Measurements from ENCODE around the gene PLIN5. TPM values are rescaled to one million over a fixed set of nuclear protein-coding genes. Genes with fewer than 3 reads are reported as not detected.
A peak's percentile ranks its signal among the peaks of the same experiment; 100 is the strongest.

Gene PLIN5
- total and polyA plus RNA-seq, 5 donors = 25.5 to 60.3 (median 29.4) TPM

GRCh38 chr19:4501691-4502090 is 33.3 kb downstream of the PLIN5 start:
- DNase-seq = no peak
- Histone ChIP-seq H3K27me3 (ENCODE audit: control insufficient read depth, insufficient read depth) (no peaks in the 10 kb centered on the region), H3K4me3 (ENCODE audit: low read length) (no peak overlapping the region), H3K27ac (ENCODE audit: low read length) (no peak overlapping the region), H3K9me3 (ENCODE audit: control insufficient read depth, low read length) (no peaks in the 10 kb centered on the region), H3K4me1 (ENCODE audit: control insufficient read depth, insufficient read depth, low read length) (no peaks in the 10 kb centered on the region)
- 82% methylated on average over 25 of the region's 25 CpGs for WGBS
- intact Hi-C loops (cut with DNase I) = no loop called here
- ATAC-seq = peak in 1 of 2 donors; percentile 4

GRCh38 chr19:4500841-4501591 is 34.0 kb downstream of the PLIN5 start:
- Histone ChIP-seq H3K4me1 (ENCODE audit: control insufficient read depth, insufficient read depth, low read length) (no peaks in the 10 kb centered on the region), H3K27me3 (ENCODE audit: control insufficient read depth, insufficient read depth) (no peaks in the 10 kb centered on the region), H3K27ac (ENCODE audit: low read length) (no peak overlapping the region), H3K4me3 (ENCODE audit: low read length) (no peak overlapping the region), H3K9me3 (ENCODE audit: control insufficient read depth, low read length) (no peaks in the 10 kb centered on the region)
- DNase-seq (no peak), ATAC-seq (peak; percentile 2 to 10)
- WGBS = 93% methylated on average over 29 of the region's 29 CpGs
- intact Hi-C loops (cut with DNase I) = no loop called here

- H3K4me1 ChIP-seq (ENCODE audit: control insufficient read depth, insufficient read depth, low read length) = no peaks in the 10 kb centered on the region
- 90% methylated on average over 15 of the region's 15 CpGs for WGBS
- DNase-seq = no peak
- H3K9me3 ChIP-seq (ENCODE audit: control insufficient read depth, low read length) = no peaks in the 10 kb centered on the region
- ATAC-seq = peak in 1 of 2 donors; percentile 5
- H3K4me3 ChIP-seq (ENCODE audit: low read length) = no peak overlapping the region
- no peaks in the 10 kb centered on the region for H3K27me3 ChIP-seq (ENCODE audit: control insufficient read depth, insufficient read depth)
- intact Hi-C loops (cut with DNase I) = no loop called here
- H3K27ac ChIP-seq (ENCODE audit: low read length) = no peak overlapping the region
These were observed 35.2 kb downstream of the PLIN5 start for GRCh38 chr19:4499855-4500254.

- intact Hi-C loops (cut with DNase I) = no loop called here
- 96% methylated on average over 23 of the region's 23 CpGs for WGBS
- no peak for ATAC-seq
These were observed 35.7 kb downstream of the PLIN5 start for GRCh38 chr19:4499318-4499717.

GRCh38 chr19:4498694-4499093 is 36.3 kb downstream of the PLIN5 start:
- no peak overlapping the region for H3K27ac ChIP-seq (ENCODE audit: low read length)
- WGBS = 95% methylated on average over 12 of the region's 12 CpGs
- no peak overlapping the region for H3K4me3 ChIP-seq (ENCODE audit: low read length)
- ATAC-seq (no peak), DNase-seq (no peak)
- no peaks in the 10 kb centered on the region for H3K9me3 ChIP-seq (ENCODE audit: control insufficient read depth, low read length)
- no peaks in the 10 kb centered on the region for H3K27me3 ChIP-seq (ENCODE audit: control insufficient read depth, insufficient read depth)
- H3K4me1 ChIP-seq (ENCODE audit: control insufficient read depth, insufficient read depth, low read length) = no peaks in the 10 kb centered on the region
- intact Hi-C loops (cut with DNase I) = no loop called here

More at GRCh38 chr19:4499318-4499717, 35.7 kb downstream of the PLIN5 start:
- DNase-seq = no peak
- no peak overlapping the region for H3K27ac ChIP-seq (ENCODE audit: low read length)
- H3K4me1 ChIP-seq (ENCODE audit: control insufficient read depth, insufficient read depth, low read length) = no peaks in the 10 kb centered on the region
- no peaks in the 10 kb centered on the region for H3K27me3 ChIP-seq (ENCODE audit: control insufficient read depth, insufficient read depth)
- no peak overlapping the region for H3K4me3 ChIP-seq (ENCODE audit: low read length)
- H3K9me3 ChIP-seq (ENCODE audit: control insufficient read depth, low read length) = no peaks in the 10 kb centered on the region

GRCh38 chr19:4497770-4498389 is 37.1 kb downstream of the PLIN5 start:
- DNase-seq = no peak
- H3K4me1 ChIP-seq (ENCODE audit: control insufficient read depth, insufficient read depth, low read length) = no peaks in the 10 kb centered on the region
- no peak for ATAC-seq
- no peaks in the 10 kb centered on the region for H3K9me3 ChIP-seq (ENCODE audit: control insufficient read depth, low read length)
- intact Hi-C loops (cut with DNase I) = no loop called here
- no peak overlapping the region for H3K4me3 ChIP-seq (ENCODE audit: low read length)
- H3K27ac ChIP-seq (ENCODE audit: low read length) = no peak overlapping the region
- H3K27me3 ChIP-seq (ENCODE audit: control insufficient read depth, insufficient read depth) = no peaks in the 10 kb centered on the region
- WGBS = 90% methylated on average over 25 of the region's 25 CpGs

- Histone ChIP-seq H3K4me1 (ENCODE audit: control insufficient read depth, insufficient read depth, low read length) (no peaks in the 10 kb centered on the region), H3K9me3 (ENCODE audit: control insufficient read depth, low read length) (no peaks in the 10 kb centered on the region), H3K4me3 (ENCODE audit: low read length) (no peak overlapping the region), H3K27ac (ENCODE audit: low read length) (no peak overlapping the region), H3K27me3 (ENCODE audit: control insufficient read depth, insufficient read depth) (no peaks in the 10 kb centered on the region)
- ATAC-seq = no peak
- intact Hi-C loops (cut with DNase I) = no loop called here
- peak in 1 of 3 donors; percentile 36 for DNase-seq
- 85% methylated on average over 18 of the region's 18 CpGs for WGBS
These were observed 38.7 kb downstream of the PLIN5 start for GRCh38 chr19:4496304-4496703.

GRCh38 chr19:4495471-4495870 is 39.6 kb downstream of the PLIN5 start:
- intact Hi-C loops (cut with DNase I) = no loop called here
- H3K4me3 ChIP-seq (ENCODE audit: low read length) = no peak overlapping the region
- H3K4me1 ChIP-seq (ENCODE audit: control insufficient read depth, insufficient read depth, low read length) = no peaks in the 10 kb centered on the region
- H3K27ac ChIP-seq (ENCODE audit: low read length) = no peak overlapping the region
- no peaks in the 10 kb centered on the region for H3K9me3 ChIP-seq (ENCODE audit: control insufficient read depth, low read length)
- ATAC-seq = peak; percentile 4 to 9
- DNase-seq = peak in 2 of 3 donors; percentile 8 to 9
- WGBS = 89% methylated on average over 12 of the region's 12 CpGs
- no peaks in the 10 kb centered on the region for H3K27me3 ChIP-seq (ENCODE audit: control insufficient read depth, insufficient read depth)

GRCh38 chr19:4494691-4495064 is 40.3 kb downstream of the PLIN5 start:
- no peak for DNase-seq
- Histone ChIP-seq H3K9me3 (ENCODE audit: control insufficient read depth, low read length) (no peaks in the 10 kb centered on the region), H3K27ac (ENCODE audit: low read length) (no peak overlapping the region), H3K27me3 (ENCODE audit: control insufficient read depth, insufficient read depth) (no peaks in the 10 kb centered on the region), H3K4me3 (ENCODE audit: low read length) (no peak overlapping the region), H3K4me1 (ENCODE audit: control insufficient read depth, insufficient read depth, low read length) (no peaks in the 10 kb centered on the region)
- intact Hi-C loops (cut with DNase I) = no loop called here
- 98% methylated on average over 8 of the region's 8 CpGs for WGBS
- no peak for ATAC-seq

GRCh38 chr19:4493929-4494690 is 40.9 kb downstream of the PLIN5 start:
- no peak for ATAC-seq
- WGBS = 95% methylated on average over 61 of the region's 61 CpGs
- Histone ChIP-seq H3K27ac (ENCODE audit: low read length) (no peak overlapping the region), H3K4me3 (ENCODE audit: low read length) (no peak overlapping the region), H3K27me3 (ENCODE audit: control insufficient read depth, insufficient read depth) (no peaks in the 10 kb centered on the region), H3K4me1 (ENCODE audit: control insufficient read depth, insufficient read depth, low read length) (no peaks in the 10 kb centered on the region), H3K9me3 (ENCODE audit: control insufficient read depth, low read length) (no peaks in the 10 kb centered on the region)
- intact Hi-C loops (cut with DNase I) = no loop called here
- DNase-seq = peak in 2 of 3 donors; percentile 43 to 48
